Activated CD8-positive, alpha-beta memory T cell treated with anti-CD3 and anti-CD28 coated beads for 24 hours (primary cell): Measurements from ENCODE around the gene PLAAT2.
A peak's percentile ranks its signal among the peaks of the same experiment; 100 is the strongest.

Experiments
- DNase-seq: peaks from one replicate; pipeline ENCODE4 v3.0.0-alpha.2; 2020

PLAAT2 gene

DNA sequence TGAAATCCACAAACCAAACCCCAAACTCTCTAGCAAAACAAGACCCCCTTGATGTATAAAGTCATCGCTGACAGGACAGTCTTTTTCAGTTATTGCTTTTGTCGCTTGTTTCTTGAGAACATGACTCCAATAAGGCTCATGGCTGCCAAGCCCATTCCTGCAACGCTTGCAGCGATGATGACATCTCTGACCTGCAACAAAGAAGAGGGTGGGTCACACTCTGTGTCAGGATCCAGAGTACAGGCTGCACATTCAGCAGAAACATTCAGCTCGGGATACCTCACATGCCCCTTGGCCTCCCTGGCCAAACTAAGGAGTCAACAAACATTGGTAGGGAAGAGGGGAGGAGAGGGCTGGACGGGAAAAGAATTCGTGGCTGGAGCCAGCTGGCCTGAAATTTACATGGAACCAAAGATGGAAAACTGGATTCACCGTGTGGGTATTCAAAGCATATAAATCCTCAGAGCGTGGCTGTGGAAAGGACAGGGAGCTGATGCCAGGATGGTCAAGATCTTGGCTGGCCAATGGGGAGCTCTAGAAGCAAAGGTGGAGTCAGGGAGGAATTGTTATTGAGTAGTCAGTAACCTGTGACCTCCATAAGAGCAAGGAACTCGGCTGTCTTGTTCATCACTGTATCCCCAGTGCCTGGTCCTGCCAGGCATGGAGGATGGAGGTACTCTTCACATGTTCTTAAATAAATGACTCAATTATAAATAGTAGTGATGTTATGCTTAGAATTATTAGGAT lies 11.8 kb upstream of the PLAAT2 start:
- DNase-seq: no peak

GRCh38 chr11:63573881-63574855 lies 11.0 kb upstream of the PLAAT2 start:
- peak; percentile 65 for DNase-seq

DNA sequence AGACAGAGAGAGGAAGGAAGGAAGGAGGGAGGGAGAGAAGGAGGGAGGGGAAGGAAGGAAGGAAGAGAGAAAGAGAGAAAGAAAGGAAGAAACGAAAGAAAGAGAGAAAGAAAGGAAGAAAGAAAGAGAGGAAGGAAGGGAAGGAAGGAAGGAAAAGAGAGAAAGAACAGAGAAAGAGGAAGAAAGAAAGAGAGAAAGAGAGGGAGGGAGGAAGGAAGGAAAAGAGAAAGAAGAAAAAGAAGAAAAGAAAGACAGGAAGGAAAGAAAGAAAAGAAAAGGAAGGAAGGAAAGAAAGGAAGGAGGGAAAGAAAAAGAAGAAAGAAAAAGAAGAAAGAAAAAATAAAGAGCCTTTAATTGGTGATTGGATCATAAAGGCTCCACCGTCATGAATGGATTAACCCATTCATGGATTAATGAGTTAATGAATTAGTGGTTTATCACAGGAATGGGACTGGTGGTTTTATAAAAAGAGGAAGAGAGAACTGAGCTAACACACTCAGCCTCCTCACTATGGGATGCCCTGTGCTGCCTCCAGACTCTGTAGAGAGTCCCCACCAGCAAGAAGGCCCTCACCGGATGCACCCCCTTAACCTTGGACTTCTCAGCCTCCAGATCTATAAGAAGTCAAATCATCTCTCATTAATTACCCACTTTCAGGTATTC lies 9.0 kb upstream of the PLAAT2 start:
- DNase-seq: no peak

- no peak for DNase-seq
These were observed 6.4 kb upstream of the PLAAT2 start for GRCh38 chr11:63569570-63569969.

DNA sequence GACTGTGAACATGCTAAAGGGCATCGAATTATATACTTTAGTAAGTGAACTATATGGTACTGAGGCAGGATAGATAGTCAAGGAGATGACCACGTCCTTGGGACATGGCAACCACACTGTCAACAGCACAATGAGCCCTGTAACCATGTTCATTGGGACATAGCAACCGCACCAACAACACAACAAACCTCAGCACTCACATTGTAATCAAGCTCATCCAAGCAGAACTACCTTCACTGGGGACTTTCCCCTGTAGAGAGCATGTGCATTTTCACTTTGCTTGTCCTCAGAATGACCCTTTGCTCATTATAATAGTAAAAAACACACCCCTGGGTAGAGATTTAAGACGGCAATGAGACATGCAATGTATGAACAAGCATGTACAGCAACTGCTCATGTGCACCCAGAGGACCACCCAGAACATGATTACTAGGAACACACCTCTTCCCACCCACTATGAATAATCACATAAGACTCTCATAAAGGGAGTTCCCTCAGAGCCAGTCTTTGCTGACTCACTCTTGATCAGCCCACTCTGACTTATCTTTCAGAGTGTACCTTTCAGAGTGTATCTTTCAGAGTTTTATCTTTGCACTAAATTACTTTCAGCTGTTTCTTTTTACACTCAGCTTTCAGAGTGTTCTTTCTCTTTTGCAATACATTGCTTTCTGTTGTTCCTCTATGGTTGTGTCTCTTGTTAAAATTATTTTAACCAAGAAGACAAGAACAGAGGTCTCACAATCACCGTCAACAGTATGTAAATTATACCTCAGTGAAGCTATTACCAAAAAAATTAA lies 4.1 kb upstream of the PLAAT2 start:
- DNase-seq: no peak

- no peak for DNase-seq
These were observed 1.7 kb upstream of the PLAAT2 start for GRCh38 chr11:63564784-63565350.

DNA sequence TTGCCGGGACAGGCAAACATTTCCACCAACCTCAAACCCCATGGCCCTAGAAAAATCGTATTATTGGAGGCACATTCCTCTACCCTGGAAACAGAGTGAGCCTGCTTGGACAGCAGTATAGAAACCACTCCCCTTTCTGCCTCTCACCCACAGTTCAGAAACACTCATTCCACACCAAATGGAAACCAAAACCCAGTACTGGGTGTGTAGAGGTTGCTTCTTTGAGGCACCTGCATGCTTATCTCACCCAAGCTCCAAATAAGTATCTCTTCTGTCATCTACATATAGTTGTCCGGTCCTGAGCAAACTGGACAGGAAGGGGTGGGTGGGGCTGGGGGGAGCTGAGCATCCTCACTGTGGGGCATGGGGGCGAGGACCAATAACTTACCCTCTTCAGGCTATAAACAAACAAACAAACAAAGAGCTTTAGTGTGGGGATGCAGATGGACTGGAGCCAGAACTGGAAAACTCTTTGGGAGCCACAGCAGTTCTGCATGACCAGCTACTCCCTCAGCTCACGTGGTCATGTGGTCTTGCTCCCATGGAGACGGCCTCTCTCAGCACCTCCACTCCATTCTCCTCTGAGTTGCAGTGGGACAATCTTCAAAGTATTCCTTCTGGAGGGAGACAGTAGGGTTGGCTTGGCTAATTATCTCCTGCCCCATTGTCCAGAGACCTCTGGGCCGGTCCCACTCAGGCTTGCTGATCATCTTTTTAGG lies 1.0 kb upstream of the PLAAT2 start:
- no peak for DNase-seq

GRCh38 chr11:63560506-63561180 lies 2.5 kb downstream of the PLAAT2 start:
- DNase-seq: no peak

DNA sequence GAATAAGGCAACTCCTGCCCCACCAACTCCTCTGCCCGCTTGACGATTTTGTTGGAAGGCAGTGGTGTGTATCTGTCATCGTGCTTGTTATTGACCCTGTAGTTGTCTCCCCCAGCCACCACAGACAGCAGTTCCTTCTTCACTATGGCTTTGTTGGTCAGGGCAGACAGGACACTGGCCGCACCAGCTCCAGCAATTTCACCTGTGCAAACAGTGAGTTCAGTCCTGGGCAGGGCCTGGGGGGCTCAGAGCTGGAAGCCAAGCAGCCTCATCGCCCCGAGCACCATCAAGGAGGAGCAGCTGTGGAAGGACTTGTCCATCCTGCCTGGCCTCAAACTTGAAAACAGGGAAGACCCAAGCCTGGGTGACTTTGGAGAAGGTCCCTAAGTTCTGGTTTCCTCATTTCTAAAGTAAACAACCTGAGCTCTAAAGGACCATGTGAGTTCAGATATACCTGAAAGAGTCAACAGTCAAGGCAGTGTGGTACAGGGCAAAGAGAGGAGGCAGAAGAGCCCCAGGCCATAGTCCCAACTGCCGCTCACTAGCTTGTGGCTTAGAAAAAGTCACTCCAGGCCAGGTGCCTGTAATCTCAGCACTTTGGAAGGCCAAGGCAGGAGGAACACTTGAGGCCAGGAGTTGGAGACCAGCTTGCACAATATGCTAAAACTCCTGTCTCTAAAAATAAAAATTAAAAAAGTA lies 4.6 kb downstream of the PLAAT2 start:
- DNase-seq: no peak

GRCh38 chr11:63557570-63557969 lies 5.6 kb downstream of the PLAAT2 start:
- DNase-seq: no peak

DNA sequence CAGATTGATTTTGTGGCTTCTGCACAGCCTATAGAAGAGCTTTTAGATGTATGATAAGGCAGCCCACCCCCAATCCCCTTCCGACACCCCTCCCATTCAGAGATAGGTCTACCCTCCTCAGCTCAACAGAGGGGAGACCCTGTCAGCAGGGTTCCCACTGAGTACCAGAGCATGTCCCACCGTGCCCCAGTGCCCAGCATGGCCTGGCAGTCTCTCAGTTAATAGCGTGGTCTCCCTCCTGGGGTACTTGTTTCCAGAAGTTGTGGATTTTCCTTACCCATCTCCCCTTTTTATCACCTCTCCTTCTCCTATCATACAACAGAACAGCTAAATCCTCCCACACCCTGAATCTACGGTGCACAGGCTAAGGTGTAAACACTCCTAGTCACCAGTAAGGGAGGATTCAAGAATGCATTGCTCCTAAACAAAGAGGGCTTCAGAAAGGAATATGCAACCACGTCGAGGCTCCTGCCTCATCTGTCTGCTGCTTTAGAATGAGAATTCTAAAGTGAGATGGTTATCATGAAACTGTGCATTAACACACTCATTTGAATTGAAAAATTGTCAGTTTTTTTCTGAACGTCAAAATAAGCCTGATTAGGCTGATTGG lies 6.7 kb downstream of the PLAAT2 start:
- no peak for DNase-seq

GRCh38 chr11:63554877-63555223 lies 8.3 kb downstream of the PLAAT2 start:
- DNase-seq: no peak

- peak; percentile 82 for DNase-seq
These were observed 9.4 kb downstream of the PLAAT2 start for GRCh38 chr11:63553759-63554158.

DNA sequence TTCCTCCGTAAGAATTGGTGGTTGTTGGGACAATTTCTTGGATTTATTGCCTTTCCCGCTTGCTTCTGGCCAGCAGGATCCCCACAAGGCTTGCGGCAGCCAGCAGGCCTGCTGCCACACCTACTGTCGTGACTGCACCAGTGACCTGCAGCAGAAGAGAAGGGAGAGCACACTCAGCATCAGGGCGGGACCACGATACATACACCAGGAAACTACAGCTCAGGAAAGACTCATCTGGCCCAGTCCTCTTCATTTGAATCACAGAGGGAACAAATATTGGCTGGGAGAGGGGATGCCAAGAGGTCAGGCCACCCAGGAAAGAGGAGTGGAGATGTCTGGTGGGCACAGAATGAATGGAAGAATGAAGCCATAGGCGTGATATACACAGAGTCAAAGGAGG lies 10.3 kb downstream of the PLAAT2 start:
- DNase-seq: peak; percentile 58

DNA sequence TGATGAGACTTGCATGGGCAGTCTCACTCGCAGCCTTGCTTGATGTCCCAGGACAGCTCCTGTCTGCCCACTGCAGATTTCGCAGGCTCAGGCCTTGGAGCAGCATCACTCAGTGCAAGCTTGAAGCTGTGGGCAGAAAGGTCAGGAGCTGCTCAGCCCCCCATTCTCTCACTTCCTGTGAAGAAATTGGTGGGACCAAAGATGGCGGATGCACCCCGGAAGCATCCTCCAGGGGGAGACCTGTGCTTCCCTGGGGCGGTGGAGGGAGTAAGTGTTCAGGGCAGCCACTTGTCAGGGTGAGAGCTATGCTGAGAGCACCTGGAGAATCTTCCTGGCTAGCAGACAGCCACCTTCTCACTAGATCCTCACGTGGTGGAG lies 11.3 kb downstream of the PLAAT2 start:
- DNase-seq: no peak

- peak; percentile 80 for DNase-seq
These were observed 11.9 kb downstream of the PLAAT2 start for GRCh38 chr11:63551091-63551888.

GRCh38 chr11:63550156-63550700 lies 13.0 kb downstream of the PLAAT2 start:
- DNase-seq: peak; percentile 54

GRCh38 chr11:63549411-63549810 lies 13.8 kb downstream of the PLAAT2 start:
- no peak for DNase-seq

DNA sequence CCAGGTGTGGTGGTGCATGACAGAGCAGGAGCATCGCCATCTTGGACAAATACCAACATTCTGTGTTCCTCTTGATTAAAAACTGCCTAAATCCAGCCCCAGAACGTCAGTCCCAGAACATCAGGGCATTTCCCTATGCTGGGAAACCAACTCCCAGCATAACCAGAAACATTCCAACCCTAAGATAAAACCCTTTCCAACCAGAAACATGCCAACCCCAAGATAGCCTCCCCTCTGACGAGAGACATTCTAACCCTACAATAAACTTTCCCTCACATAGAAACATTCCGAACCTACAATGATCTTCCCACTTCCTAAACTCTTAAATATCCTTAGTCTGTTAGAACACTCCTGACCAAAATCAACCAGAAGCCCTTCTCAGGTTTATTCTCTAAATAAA lies 15.0 kb downstream of the PLAAT2 start:
- no peak for DNase-seq
